ENCODE results near the gene SCTR. TPM values are rescaled to one million over a fixed set of nuclear protein-coding genes. Genes with fewer than 3 reads are reported as not detected.

Gene SCTR
- total RNA-seq (2014; rRNA removed) (not detected in 2 replicates), Bru-seq, nascent RNA (not detected), BruChase-seq, experiment 1, labeled RNA remaining after a 6-hour chase (not detected), BruChase-seq, experiment 2, labeled RNA remaining after a 2-hour chase (not detected)
- long read RNA-seq, result 0 reads

DNA sequence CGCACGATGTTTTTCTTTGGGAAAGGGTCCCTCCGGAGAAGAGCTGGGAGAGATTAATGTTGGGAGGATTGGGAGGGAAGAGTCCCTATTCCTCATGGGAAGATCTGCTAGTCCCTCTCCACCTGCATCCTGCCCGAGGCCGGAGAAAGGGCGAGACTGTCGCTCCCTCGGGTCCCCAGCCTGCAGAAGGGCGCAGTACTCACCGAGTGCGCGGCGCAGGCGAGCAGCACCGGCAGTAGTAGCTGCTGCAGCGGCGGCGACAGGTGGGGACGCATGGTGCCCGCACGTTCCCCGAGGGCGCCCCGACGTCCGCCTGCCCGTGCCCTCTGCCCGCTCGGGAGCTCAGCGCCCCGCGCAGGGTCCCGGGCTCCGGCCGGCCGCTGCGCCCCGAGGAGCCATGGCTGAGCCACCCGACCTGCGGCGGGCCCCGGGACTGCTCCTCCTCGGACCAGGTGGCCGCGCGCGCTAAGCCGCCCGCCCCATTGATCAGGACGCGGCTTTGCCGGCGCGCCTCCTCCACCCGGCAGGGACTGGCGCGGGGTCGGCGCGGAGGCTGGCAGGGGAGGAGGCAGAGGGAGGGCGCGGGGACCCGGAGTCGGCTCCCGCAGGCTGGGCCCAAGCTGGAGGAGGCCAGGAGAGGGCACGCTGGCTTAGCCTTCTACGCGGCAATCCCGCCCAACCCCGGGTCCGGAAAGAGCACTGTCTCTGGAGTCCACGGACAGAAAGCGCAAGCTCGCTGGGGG is at the start of gene SCTR:
Gene SCTR (minus strand): TSS at position 532 of the 743 bp plus-strand sequence. CDS start 257 bp downstream, at position 275.
- Histone ChIP-seq H3K9ac (ENCODE audit: low read length) (no peak within 1 kb of the TSS), H4K20me1 (ENCODE audit: low read length) (no peaks in the 10 kb centered on the region), H3K9me2 (replicated peaks; ENCODE audit: low read length) (no peaks in the 10 kb centered on the region), H3K36me3 (ENCODE audit: low read depth, low read length) (no peaks in the 10 kb centered on the region), H3K4me3 (ENCODE audit: low read length) (no peak within 1 kb of the TSS), H3K4me1 (ENCODE audit: insufficient read depth, low read length) (no peaks in the 10 kb centered on the region), H2AFZ (ENCODE audit: low read length) (no peak within 1 kb of the TSS), H3K4me2 (ENCODE audit: low read length) (no peak within 1 kb of the TSS), H3F3A (ENCODE audit: low read length, unreplicated experiment) (no peaks in the 10 kb centered on the region), H3K9me3 (ENCODE audit: low read length) (no peaks in the 10 kb centered on the region), H3K27ac (ENCODE audit: low read length) (no peak within 1 kb of the TSS), H3K27me3 (ENCODE audit: low read length) (peaks cover 62% of the 10 kb centered on the region), H3K79me2 (ENCODE audit: low read length) (no peaks in the 10 kb centered on the region)
- DNase-seq (no peak), ATAC-seq (no peak)
- CTCF ChIA-PET, result no interaction called here
- intact Hi-C loops (cut with micrococcal nuclease), result no loop called here
- TF ChIP-seq EZH2phosphoT487 (IDR thresholded peaks at IDR 0.05; ENCODE audit: borderline replicate concordance, low read length) (no peak), EZH2 (IDR thresholded peaks at IDR 0.05; ENCODE audit: low read length, unreplicated experiment) (no peak)
- TF ChIP-seq, protein P1, sequence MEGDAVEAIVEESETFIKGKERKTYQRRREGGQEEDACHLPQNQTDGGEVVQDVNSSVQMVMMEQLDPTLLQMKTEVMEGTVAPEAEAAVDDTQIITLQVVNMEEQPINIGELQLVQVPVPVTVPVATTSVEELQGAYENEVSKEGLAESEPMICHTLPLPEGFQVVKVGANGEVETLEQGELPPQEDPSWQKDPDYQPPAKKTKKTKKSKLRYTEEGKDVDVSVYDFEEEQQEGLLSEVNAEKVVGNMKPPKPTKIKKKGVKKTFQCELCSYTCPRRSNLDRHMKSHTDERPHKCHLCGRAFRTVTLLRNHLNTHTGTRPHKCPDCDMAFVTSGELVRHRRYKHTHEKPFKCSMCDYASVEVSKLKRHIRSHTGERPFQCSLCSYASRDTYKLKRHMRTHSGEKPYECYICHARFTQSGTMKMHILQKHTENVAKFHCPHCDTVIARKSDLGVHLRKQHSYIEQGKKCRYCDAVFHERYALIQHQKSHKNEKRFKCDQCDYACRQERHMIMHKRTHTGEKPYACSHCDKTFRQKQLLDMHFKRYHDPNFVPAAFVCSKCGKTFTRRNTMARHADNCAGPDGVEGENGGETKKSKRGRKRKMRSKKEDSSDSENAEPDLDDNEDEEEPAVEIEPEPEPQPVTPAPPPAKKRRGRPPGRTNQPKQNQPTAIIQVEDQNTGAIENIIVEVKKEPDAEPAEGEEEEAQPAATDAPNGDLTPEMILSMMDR (conservative IDR thresholded peaks at IDR 0.05; ENCODE audit: low read depth, low read length), result no peak
- no TSS peak for BruUV-seq (replicated peaks)
- POLR2A ChIA-PET (ENCODE audit: unreplicated experiment), result no interaction called here

DNA sequence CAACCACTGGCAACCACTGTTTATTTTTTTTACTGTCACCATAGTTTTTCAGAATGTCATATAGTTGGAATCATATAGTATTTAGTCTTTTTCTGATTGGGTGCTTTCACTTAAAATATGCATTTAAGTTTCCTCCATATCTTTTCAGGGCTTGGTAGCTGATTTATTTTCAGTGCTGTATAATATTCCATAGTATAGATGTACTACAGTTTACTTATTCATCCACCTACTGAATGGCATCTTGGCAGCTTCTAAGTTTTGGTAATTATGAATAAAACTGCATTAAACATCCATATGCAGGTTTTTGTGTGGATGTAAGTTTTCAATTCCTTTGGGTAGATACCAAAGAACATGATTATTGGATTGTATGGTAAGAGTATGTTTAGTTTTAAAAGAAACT is 43.0 kb upstream of the SCTR start:
- Histone ChIP-seq H3K27ac (ENCODE audit: low read length) (no peak overlapping the region), H3K4me1 (ENCODE audit: insufficient read depth, low read length) (no peaks in the 10 kb centered on the region), H3K36me3 (ENCODE audit: low read depth, low read length) (no peaks in the 10 kb centered on the region), H3K4me3 (ENCODE audit: low read length) (no peak overlapping the region), H3K9ac (ENCODE audit: low read length) (no peak overlapping the region), H3K9me2 (replicated peaks; ENCODE audit: low read length) (no peaks in the 10 kb centered on the region), H3K4me2 (ENCODE audit: low read length) (no peak overlapping the region), H4K20me1 (ENCODE audit: low read length) (no peaks in the 10 kb centered on the region), H3F3A (ENCODE audit: low read length, unreplicated experiment) (no peaks in the 10 kb centered on the region), H3K27me3 (ENCODE audit: low read length) (no peaks in the 10 kb centered on the region; the same call in 1 of the 2 replicates), H2AFZ (ENCODE audit: low read length) (no peak overlapping the region), H3K79me2 (ENCODE audit: low read length) (no peaks in the 10 kb centered on the region), H3K9me3 (ENCODE audit: low read length) (no peaks in the 10 kb centered on the region)
- CTCF ChIA-PET, result no interaction called here
- no peak for DNase-seq
- ATAC-seq, result no peak
- no TSS peak for BruUV-seq (replicated peaks)
- POLR2A ChIA-PET (ENCODE audit: unreplicated experiment), result no interaction called here
- intact Hi-C loops (cut with micrococcal nuclease), result no loop called here
- TF ChIP-seq EZH2phosphoT487 (IDR thresholded peaks at IDR 0.05; ENCODE audit: borderline replicate concordance, low read length) (no peak), EZH2 (IDR thresholded peaks at IDR 0.05; ENCODE audit: low read length, unreplicated experiment) (no peak)
- TF ChIP-seq, protein P1 (conservative IDR thresholded peaks at IDR 0.05; ENCODE audit: low read depth, low read length), result no peak

DNA sequence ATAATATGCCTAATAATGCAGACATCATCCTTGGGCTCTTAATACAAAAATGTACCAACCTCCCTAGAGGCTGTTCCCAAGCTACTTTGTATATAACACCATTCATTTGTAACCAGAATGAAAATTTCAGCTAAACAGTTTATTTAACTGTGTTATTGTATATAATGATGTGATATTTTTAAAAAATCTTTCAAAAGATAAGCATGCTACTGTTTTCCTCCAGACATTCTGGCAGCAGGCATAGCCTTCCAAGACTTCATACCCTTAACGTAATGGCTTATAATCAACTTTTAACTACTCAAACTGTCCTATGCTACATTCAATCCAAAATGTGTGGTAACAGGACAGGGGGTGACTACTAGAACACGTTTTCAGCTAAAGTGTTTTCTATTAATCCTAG is 41.2 kb upstream of the SCTR start:
- Histone ChIP-seq H3K79me2 (ENCODE audit: low read length) (no peaks in the 10 kb centered on the region), H3K9ac (ENCODE audit: low read length) (no peak overlapping the region), H3K27me3 (ENCODE audit: low read length) (no peaks in the 10 kb centered on the region), H3K9me3 (ENCODE audit: low read length) (no peaks in the 10 kb centered on the region), H3K4me3 (ENCODE audit: low read length) (no peak overlapping the region), H3K9me2 (replicated peaks; ENCODE audit: low read length) (no peaks in the 10 kb centered on the region), H3F3A (ENCODE audit: low read length, unreplicated experiment) (no peaks in the 10 kb centered on the region), H3K4me1 (ENCODE audit: insufficient read depth, low read length) (no peaks in the 10 kb centered on the region), H4K20me1 (ENCODE audit: low read length) (no peaks in the 10 kb centered on the region), H2AFZ (ENCODE audit: low read length) (no peak overlapping the region), H3K36me3 (ENCODE audit: low read depth, low read length) (no peaks in the 10 kb centered on the region), H3K27ac (ENCODE audit: low read length) (no peak overlapping the region), H3K4me2 (ENCODE audit: low read length) (no peak overlapping the region)
- no peak for ATAC-seq
- ChIA-PET POLR2A (ENCODE audit: unreplicated experiment) (no interaction called here), CTCF (no interaction called here)
- DNase-seq, result no peak
- BruUV-seq (replicated peaks), result no TSS peak
- TF ChIP-seq, protein P1 (conservative IDR thresholded peaks at IDR 0.05; ENCODE audit: low read depth, low read length), result no peak
- TF ChIP-seq EZH2 (IDR thresholded peaks at IDR 0.05; ENCODE audit: low read length, unreplicated experiment) (no peak), EZH2phosphoT487 (IDR thresholded peaks at IDR 0.05; ENCODE audit: borderline replicate concordance, low read length) (no peak)
- intact Hi-C loops (cut with micrococcal nuclease), result no loop called here
